Hepatocyte (in vitro differentiated cells): Measurements from ENCODE around the gene PRRX1. TPM values are rescaled to one million over a fixed set of nuclear protein-coding genes. Genes with fewer than 3 reads are reported as not detected.
A peak's percentile ranks its signal among the peaks of the same experiment; 100 is the strongest.

Experiments used
- DNase-seq: peaks from one replicate; pipeline ENCODE4 v3.0.0-alpha.2; 2016; ENCODE audit warnings: low spot score
- H2AFZ ChIP-seq: fragments of 200-600 bp; sonication (generic); 2 replicates; pipeline ENCODE4 v1.6.0; 2016; ENCODE audit warnings: antibody characterized with exemption, mild to moderate bottlenecking
- H3K27ac ChIP-seq: fragments of 200-600 bp; sonication (generic); 2 replicates; pipeline ENCODE4 v1.5.1; 2016; ENCODE audit warnings: mild to moderate bottlenecking
- H3K27me3 ChIP-seq: fragments of 200-600 bp; sonication (generic); 2 replicates; pipeline ENCODE4 v1.6.1; 2016
- H3K36me3 ChIP-seq: fragments of 200-600 bp; sonication (generic); replicated peaks from 2 replicates; pipeline ENCODE4 v1.5.1; 2016; ENCODE audit warnings: low read depth; ENCODE audit not compliant: insufficient read depth
- H3K4me1 ChIP-seq: fragments of 200-600 bp; sonication (generic); 2 replicates; pipeline ENCODE4 v1.5.1; 2016; ENCODE audit warnings: mild to moderate bottlenecking, moderate library complexity; ENCODE audit not compliant: insufficient read depth
- H3K4me2 ChIP-seq: fragments of 200-600 bp; sonication (generic); 2 replicates; pipeline ENCODE4 v1.6.0; 2016
- H3K4me3 ChIP-seq: fragments of 200-600 bp; sonication (generic); 2 replicates; pipeline ENCODE4 v1.5.1; 2016; ENCODE audit warnings: mild to moderate bottlenecking
- H3K79me2 ChIP-seq: fragments of 200-600 bp; sonication (generic); 2 replicates; pipeline ENCODE4 v1.6.0; 2017; ENCODE audit warnings: mild to moderate bottlenecking
- H3K9me2 ChIP-seq: fragments of 200-600 bp; sonication (generic); replicated peaks from 2 replicates; pipeline ENCODE4 v1.6.0; 2017; ENCODE audit warnings: mild to moderate bottlenecking; ENCODE audit not compliant: insufficient read depth
- H3K9me3 ChIP-seq: fragments of 200-600 bp; sonication (generic); 2 replicates; pipeline ENCODE4 v1.5.1; 2016; ENCODE audit warnings: low read depth, mild to moderate bottlenecking
- H4K20me1 ChIP-seq: fragments of 200-600 bp; sonication (generic); 2 replicates; pipeline ENCODE4 v1.6.0; 2016; ENCODE audit warnings: mild to moderate bottlenecking; ENCODE audit not compliant: insufficient read depth, poor library complexity, severe bottlenecking
- EZH2 ChIP-seq: fragments of 200-600 bp; sonication (generic); IDR thresholded peaks from 2 replicates; pipeline ENCODE4 v1.6.1; 2016; ENCODE audit warnings: antibody characterized with exemption, mild to moderate bottlenecking, borderline replicate concordance
- EZH2phosphoT487 ChIP-seq: fragments of 200-600 bp; sonication (generic); IDR thresholded peaks from one replicate; pipeline ENCODE4 v1.6.1; 2018; ENCODE audit warnings: antibody characterized with exemption, mild to moderate bottlenecking, low read depth, moderate library complexity; ENCODE audit not compliant: unreplicated experiment, severe bottlenecking
- WGBS: methylation state at CpG from one replicate; pipeline ENCODE4 v1.1.6; 2016; ENCODE audit warnings: low lambda C conversion rate; ENCODE audit errors: missing lambda C conversion rate; 5-methylcytosine and 5-hydroxymethylcytosine counted together
- polyA plus RNA-seq: library from polyadenylated mRNA; unstranded; fragments of >200 nt; fragmentation: Nextera tagmentation; extraction: Ambion mirVana; gene quantifications from 2 replicates; pipeline ENCODE4 v1.2.1, GENCODE V29; 2016
- total RNA-seq: library from RNA; depleted of rRNA; stranded (reverse); fragments of >200 nt; gene quantifications from 2 replicates; pipeline ENCODE4 v1.2.3, GENCODE V29; 2014
- TF ChIP-seq, protein P1 (sequence below): fragments of 200-600 bp; sonication (generic); IDR thresholded peaks from 2 replicates; pipeline ENCODE4 v1.5.1; 2016; ENCODE audit warnings: antibody characterized with exemption, mild to moderate bottlenecking; ENCODE audit not compliant: poor library complexity

Gene PRRX1
- total RNA-seq = 41.5 and 42.3 TPM in 2 replicates
- 9.8 and 11.0 TPM in 2 replicates for polyA plus RNA-seq

DNA sequence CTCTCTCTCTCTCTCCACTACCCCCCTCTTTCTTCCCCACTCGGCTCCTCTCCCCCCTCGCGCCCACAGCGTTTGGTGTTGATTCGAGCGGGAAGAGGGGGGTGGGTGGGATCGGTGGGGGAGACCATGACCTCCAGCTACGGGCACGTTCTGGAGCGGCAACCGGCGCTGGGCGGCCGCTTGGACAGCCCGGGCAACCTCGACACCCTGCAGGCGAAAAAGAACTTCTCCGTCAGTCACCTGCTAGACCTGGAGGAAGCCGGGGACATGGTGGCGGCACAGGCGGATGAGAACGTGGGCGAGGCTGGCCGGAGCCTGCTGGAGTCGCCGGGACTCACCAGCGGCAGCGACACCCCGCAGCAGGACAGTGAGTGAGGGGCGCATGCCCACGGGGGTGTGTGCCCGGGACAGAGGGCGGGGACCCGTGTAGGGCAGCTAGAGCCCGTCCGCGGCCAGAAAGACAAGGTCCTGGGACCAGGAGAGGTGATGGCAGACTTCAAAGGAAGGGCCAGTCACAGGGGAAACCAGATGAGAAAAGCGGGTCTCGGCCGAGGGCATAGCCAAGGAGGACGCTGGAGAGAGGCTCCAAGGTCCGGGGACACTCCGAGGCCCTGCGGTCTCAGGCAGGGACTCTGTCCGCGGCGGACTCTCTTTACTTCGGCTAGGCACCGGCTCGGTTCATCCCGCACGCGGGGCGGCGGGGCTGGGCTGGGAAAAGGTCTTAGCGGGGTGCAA, at the start of gene PRRX1:
TSS of gene PRRX1 (plus strand) at position 39 of the 735 bp plus-strand sequence. CDS start at position 127, 88 bp downstream.
- Histone ChIP-seq H2AFZ (peak within 1 kb of the TSS; percentile 21), H3K9me3 (no peaks in the 10 kb centered on the region), H3K36me3 (no peaks in the 10 kb centered on the region), H4K20me1 (no peaks in the 10 kb centered on the region), H3K4me3 (peak within 1 kb of the TSS; percentile 67), H3K9me2 (no peaks in the 10 kb centered on the region), H3K79me2 (peaks cover 48% of the 10 kb centered on the region), H3K4me1 (peaks cover 25% of the 10 kb centered on the region), H3K4me2 (peak within 1 kb of the TSS; percentile 87), H3K27ac (peak within 1 kb of the TSS; percentile 94), H3K27me3 (peaks cover 96% of the 10 kb centered on the region)
- under 1% methylated on average over 49 of the region's 56 CpGs for WGBS
- TF ChIP-seq, protein P1, sequence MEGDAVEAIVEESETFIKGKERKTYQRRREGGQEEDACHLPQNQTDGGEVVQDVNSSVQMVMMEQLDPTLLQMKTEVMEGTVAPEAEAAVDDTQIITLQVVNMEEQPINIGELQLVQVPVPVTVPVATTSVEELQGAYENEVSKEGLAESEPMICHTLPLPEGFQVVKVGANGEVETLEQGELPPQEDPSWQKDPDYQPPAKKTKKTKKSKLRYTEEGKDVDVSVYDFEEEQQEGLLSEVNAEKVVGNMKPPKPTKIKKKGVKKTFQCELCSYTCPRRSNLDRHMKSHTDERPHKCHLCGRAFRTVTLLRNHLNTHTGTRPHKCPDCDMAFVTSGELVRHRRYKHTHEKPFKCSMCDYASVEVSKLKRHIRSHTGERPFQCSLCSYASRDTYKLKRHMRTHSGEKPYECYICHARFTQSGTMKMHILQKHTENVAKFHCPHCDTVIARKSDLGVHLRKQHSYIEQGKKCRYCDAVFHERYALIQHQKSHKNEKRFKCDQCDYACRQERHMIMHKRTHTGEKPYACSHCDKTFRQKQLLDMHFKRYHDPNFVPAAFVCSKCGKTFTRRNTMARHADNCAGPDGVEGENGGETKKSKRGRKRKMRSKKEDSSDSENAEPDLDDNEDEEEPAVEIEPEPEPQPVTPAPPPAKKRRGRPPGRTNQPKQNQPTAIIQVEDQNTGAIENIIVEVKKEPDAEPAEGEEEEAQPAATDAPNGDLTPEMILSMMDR = no peak
- TF ChIP-seq EZH2phosphoT487 = peak; percentile 46
- TF ChIP-seq EZH2 = peak; percentile 90
- no peak for DNase-seq

DNA sequence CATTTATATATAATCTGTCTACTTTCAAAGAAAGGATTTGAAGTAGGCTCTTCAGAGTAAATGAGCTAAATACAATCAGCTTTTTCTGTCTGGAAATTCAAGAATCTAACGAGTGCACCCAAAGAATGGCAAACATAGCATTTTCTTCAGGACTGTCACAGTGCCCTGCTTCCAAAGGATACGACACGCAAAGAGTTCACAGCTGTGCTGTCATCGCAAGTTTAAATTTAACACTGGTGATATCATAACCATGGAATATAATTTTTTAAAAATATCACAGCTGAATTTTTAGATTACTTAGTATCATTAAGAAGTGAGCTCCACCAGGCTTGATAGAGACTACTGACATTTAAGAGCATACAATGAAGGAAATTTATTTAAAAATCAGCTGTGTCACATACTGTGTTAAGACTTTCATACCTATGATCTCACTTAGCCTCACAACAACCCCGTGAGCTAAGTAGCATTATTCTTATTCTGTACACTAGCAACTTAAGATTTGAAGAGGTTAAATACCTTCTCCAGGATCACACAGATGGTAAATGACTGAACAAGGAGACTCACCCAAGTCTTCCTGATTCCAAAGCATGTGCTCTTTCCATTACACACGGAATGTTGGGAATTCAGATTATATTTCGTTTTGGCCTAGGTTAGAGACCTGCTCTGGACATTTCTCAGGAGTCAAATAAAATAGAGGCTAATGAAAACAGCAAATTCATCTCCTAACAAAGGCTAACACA, 46.2 kb upstream of the PRRX1 start:
- TF ChIP-seq, protein P1 = no peak
- TF ChIP-seq EZH2 = no peak
- TF ChIP-seq EZH2phosphoT487 = no peak
- Histone ChIP-seq H3K27me3 (no peaks in the 10 kb centered on the region), H3K36me3 (no peaks in the 10 kb centered on the region), H3K9me3 (no peaks in the 10 kb centered on the region), H3K4me2 (no peak overlapping the region), H4K20me1 (no peaks in the 10 kb centered on the region), H3K27ac (no peak overlapping the region), H2AFZ (no peak overlapping the region), H3K4me3 (no peak overlapping the region), H3K79me2 (no peaks in the 10 kb centered on the region), H3K9me2 (no peaks in the 10 kb centered on the region), H3K4me1 (no peaks in the 10 kb centered on the region)
- no peak for DNase-seq
- WGBS = 79% methylated on average over 7 of the region's 7 CpGs

GRCh38 chr1:170618421-170618820, 45.5 kb upstream of the PRRX1 start:
- Histone ChIP-seq H3K4me1 (no peaks in the 10 kb centered on the region), H3K36me3 (no peaks in the 10 kb centered on the region), H3K9me3 (no peaks in the 10 kb centered on the region), H2AFZ (no peak overlapping the region), H3K27ac (no peak overlapping the region), H3K4me3 (no peak overlapping the region), H3K27me3 (no peaks in the 10 kb centered on the region), H3K4me2 (no peak overlapping the region), H4K20me1 (no peaks in the 10 kb centered on the region), H3K9me2 (no peaks in the 10 kb centered on the region), H3K79me2 (no peaks in the 10 kb centered on the region)
- TF ChIP-seq, protein P1 = no peak
- no peak for TF ChIP-seq EZH2
- TF ChIP-seq EZH2phosphoT487 = no peak
- 91% methylated on average over 2 of the region's 2 CpGs for WGBS
- DNase-seq = no peak
